NCI-H1092 (cell line): ENCODE measurements around the gene KLHL22.
"Not testable (repeated sequence)": the region's sequence is repeated elsewhere in the genome, so short reads cannot be mapped to it uniquely, and the experiment has no call there.

ENCODE experiments used
- DNase-seq: peaks from one replicate; lab custom pipeline; 2025; lab: John Stamatoyannopoulos, UW

Gene KLHL22

DNA sequence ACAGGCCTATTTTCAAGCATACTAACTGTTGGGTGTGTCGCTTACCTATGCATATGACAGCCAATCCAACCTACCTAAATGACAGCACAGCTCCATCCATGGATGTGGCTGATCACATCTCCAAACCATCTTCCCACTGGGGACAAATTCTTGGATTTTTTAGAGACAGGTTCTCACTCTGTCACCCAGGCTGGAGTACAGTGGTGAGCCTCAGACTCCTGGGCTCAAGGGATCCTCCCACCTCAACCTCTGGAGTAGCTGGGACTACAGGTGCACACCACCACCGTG, 76.0 kb downstream of the KLHL22 start:
- DNase-seq = no peak

DNA sequence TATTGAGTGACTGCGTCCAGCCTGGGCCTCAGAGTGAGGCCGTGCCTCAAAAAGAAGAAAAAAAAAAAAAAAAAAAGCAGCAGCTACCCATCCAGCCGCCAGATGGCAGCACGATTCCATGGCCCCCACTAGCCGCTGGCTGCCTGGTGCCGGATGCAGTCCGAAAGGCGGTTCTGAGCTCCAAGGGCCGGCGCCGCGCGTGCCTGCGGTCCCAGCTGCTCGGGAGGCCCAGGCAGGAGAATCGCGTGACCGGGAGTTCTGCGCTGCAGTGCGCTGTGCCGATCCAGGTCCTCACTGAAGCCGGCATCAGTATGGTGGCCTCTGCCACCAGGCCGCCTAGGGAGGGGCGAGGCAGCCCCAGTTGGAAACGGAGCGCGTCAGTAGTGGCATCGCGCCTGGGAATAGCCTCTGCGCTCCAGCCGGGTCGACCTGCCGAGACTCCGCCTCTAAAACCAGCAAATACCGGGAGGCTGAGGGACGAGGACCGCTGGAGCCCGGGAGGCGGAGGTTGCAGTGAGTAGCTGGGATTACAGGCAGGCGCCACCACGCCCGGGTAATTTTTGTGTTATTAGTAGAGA, 77.3 kb downstream of the KLHL22 start:
- peak; percentile 53 for DNase-seq

DNA sequence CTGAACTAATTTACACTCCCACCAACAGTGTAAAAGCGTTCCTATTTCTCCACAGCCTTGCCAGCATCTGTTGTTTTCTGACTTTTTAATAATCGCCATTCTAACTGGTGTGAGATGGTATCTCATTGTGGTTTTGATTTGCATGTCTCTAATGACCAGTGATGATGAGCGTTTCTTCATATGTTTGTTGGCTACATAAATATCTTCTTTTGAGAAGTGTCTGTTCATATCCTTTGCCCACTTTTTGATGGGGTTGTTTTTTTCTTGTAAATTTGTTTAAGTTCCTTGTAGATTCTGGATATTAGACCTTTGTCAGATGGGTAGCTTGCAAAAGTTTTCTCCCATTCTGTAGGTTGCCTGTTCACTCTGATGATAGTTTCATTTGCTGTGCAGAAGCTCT, 79.9 kb downstream of the KLHL22 start:
- DNase-seq = not testable (repeated sequence)

DNA sequence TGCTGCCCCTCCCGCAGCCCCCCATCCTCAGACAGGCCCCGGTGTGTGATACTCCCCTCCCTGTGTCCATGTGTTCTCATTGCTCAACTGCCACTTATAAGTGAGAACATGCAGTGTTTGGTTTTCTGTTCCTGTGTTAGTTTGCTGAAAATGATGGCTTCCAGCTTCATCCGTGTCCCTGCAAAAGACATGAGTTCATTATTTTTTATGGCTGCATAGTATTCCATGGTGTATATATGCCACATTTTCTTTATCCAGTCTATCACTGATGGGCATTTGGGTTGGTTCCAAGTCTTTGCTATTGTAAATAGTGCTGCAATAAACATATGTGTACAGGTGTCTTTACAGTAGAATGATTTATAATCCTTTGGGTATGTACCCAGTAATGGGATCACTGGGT, 80.4 kb downstream of the KLHL22 start:
- DNase-seq = not testable (repeated sequence)

DNA sequence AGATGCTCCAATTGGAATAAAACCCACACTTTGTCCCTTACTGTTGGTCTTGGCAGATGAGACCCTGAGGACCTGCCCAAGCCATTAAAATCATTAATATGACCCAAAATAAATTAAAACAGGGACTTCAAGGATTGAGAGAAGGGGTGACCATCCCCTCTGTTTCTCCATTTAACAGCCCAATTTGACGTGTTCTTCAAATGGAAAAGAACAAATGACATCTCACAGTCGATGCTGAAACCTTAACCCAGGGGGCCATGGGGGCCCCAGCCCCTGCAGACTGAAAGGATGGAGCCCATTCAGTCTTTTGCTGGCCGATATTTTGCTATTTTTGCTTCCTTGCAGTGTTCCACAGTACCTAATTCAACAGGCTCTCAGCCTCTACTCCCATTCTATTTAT, 81.1 kb downstream of the KLHL22 start:
- no peak for DNase-seq

DNA sequence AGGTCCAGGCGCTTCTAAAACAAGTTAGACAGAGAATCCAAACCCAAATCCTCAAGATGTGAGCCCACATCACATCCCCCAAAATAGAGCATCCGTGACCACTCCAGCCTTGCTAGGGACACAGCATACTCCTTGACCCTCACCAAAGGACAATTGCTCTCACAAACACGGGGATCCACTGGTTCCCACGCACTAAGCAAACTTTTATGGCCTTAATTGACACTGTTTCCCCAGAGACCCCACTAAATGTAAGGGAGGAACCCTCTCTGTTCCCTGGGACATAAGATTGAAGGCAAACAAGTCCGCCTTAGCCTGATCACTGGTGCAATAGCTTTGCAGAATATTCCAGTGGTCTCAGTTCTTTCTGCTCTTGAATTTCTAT, 81.5 kb downstream of the KLHL22 start:
- no peak for DNase-seq

DNA sequence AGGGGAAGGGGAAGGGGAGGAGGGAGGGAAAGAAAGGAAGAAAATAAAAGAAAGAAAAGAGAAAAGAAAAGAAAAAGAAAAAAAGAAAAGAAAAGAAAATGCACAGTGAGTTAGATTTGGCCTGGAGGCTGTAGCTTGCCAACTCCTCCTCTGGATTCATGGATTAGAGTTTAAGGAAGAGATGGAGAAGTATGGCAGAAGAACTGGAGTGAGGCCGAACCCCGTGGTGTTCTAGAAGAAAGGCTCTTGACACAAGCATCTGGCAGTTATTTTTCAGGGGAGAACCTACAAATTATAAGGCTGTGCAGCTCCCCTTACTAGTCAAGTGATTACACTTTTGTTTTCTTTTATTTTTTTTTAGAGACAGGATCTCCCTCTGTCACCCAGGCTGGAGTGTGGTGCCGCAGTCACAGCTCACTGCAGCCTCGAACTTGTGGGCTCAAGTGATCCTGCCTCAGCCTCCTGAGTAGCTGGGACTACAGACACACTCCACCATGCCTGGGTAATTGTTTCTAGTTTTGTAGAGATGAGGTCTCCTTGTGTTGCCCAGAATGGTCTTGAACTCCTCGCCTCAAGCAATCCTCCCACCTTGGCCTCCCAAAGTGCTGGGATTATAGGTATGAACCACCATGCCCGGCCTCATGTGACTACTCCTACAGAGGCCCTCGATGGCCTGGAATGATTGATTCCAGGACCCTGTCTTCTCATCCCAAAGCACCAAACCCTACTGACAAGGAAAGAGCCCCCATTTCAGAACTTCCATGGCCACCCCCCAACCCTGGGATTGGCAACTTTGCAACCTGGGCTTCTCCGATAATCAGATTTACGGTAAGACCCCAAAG, 82.2 kb downstream of the KLHL22 start:
- DNase-seq = no peak

DNA sequence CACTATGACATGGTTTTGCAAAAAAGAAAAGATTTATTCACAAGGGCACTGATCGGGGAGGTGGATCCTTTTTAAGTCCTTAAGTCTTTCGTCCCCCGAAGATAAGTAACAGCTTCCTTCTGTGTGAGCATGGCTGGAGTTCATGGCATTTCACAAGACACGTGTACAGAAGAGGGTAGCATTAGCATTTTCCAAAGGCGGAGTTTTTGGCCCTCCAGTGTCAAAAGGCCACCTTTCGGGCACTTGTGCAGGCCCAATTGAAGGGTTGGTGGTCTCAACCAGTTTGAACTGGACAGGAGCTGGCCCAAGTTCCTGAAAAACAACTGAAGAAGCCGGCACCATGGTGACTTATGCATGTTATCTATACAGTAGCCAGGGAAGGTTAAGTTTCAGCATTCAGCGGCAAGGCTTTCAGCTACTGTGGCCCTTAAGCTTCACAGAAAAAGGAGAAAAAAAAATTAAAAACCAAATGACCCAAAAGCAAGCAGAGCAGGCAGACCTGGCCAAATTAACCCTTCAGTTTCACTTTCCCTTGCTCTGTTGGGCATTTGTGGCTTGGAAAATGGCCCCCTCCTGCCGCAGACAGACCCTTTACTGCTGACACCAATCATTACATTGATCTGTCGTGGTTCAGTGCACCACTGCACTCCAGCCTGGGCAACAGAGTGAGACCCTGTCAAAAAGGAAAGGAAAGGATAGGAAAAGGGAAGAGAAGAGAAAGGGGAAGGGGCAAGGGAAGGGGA, 83.0 kb downstream of the KLHL22 start:
- DNase-seq = no peak

DNA sequence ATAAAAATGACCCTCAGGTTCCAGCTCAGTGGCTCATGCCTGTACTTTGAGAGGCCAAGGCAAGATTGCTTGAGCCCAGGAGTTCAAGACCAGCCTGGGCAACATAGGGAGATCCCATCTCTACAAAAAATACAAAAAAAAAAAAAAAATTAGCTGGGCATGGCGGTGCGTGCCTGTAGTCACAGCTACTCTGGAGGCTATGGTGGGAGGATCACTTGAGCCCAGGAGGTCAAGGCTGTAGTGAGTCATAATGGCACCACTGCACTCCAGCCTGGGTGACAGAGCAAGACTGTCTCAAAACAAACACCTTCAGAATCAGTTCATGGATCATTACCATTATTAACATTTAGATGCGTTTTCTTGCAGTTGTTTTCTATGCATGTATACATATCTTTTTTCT, 86.2 kb downstream of the KLHL22 start:
- not testable (repeated sequence) for DNase-seq

DNA sequence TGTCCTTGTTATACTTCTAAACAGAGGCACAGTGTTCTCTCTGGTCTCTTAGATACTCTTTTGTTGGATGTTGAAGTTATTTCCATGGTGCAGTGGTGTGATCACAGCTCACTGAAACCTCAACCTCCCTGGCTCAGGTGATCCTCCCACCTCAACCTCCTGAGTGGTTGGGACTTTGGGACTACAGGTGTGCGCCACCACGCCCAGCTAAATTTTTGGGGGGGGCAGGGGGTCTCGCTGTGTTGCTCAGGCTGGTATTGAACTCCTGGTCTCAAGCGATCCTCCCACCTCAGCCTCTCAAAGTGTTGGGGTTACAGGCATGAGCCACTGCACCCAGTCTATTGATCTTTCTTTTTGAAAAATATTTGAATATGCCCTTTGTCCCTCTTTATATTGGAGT, 86.7 kb downstream of the KLHL22 start:
- no peak for DNase-seq

DNA sequence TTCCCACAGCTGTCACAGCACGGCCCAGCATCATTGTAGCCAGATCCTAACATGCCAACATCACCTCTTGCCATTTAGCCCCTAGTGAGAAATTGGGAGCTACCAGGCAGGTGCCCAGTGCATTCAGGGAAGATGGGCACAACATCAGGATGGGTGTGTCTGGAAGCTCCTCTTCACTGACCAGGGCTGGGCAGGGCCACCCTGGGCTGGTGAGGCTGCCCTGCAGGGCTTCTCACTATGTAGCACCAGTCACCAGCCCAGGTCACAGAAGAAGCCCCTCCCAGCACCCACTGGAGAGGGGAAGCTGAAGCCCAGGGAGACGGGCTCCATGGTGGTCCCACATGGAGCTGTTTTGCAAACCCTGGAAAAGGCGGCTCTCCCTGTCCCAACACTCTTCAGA, 87.8 kb downstream of the KLHL22 start:
- DNase-seq = no peak

DNA sequence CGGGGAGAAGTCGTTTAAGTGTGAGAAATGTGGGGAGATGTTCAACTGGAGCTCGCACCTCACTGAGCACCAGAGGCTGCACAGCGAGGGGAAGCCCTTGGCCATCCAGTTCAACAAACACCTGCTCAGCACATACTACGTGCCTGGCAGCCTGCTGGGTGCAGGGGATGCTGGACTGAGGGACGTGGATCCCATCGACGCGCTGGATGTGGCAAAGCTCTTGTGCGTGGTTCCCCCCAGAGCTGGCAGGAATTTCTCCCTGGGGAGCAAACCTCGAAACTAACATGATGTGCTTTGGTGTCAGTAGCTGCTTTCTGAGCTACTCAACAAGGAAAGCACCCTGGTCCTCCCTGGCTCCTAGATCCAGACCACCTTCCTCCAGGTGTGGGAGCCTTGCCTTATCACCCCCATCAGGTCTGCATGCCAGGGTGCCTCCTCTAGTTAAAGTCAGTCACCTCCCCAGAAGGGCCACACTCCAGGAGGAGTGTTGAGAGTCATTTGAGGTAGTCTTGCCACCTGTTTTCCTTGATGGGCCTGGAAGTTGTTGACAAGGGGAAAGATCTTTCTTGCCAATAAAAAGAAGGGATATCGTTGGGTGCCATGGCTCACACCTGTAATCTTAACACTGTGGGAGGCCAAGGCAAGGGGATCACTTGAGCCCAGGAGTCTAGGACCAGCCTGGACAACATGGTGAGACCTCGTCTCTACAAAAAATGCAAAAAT, 88.7 kb downstream of the KLHL22 start:
- no peak for DNase-seq

DNA sequence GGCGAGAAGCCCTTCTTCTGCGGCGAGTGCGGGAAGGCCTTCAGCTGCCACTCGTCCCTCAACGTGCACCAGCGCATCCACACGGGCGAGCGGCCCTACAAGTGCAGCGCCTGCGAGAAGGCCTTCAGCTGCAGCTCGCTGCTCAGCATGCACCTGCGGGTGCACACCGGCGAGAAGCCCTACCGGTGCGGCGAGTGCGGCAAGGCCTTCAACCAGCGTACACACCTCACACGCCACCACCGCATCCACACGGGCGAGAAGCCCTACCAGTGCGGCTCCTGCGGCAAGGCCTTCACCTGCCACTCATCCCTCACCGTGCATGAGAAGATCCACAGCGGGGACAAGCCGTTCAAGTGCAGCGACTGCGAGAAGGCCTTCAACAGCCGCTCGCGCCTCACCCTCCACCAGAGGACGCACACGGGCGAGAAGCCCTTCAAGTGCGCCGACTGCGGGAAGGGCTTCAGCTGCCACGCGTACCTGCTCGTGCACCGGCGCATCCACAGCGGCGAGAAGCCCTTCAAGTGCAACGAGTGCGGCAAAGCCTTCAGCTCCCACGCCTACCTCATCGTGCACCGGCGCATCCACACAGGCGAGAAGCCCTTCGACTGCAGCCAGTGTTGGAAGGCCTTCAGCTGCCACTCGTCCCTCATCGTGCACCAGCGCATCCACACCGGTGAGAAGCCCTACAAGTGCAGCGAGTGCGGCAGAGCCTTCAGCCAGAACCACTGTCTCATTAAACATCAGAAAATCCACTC, 89.5 kb downstream of the KLHL22 start:
- DNase-seq = no peak

DNA sequence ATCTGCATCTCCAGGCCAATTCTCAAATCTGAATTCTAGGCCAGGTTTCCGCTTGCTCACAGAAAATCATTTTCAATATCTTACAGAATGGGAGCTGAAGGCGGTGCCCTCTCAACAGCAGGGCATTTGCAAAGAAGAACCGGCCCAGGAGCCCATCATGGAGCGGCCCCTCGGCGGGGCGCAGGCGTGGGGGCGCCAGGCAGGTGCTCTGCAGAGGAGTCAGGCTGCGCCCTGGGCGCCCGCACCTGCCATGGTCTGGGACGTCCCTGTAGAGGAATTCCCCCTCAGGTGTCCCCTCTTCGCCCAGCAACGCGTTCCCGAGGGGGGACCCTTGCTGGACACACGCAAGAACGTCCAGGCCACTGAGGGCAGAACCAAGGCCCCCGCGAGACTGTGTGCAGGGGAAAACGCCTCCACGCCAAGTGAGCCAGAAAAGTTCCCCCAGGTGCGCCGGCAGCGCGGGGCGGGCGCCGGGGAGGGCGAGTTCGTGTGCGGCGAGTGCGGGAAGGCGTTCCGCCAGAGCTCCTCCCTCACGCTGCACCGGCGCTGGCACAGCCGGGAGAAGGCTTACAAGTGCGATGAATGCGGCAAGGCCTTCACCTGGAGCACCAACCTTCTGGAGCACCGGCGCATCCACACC, 90.2 kb downstream of the KLHL22 start:
- DNase-seq = no peak

DNA sequence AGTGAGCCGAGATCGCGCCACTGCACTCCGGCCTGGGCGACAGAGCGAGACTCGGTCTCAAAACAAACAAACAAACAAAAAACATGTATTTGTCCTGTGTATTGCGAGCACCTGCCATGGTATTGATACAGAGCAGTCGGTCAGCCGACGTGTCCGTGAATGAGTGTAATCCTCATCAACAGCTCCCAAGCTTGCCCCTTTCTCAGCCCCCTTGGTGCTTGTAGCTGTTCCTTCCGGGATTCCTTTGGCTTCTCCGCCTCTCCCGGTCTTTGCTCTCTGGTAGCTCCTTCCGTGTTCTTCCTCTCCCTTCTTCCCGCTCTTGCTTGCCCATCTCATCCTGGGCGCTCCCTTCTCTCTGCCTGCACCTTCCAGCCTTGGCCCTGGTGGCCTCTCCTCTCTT, 90.7 kb downstream of the KLHL22 start:
- DNase-seq = no peak

DNA sequence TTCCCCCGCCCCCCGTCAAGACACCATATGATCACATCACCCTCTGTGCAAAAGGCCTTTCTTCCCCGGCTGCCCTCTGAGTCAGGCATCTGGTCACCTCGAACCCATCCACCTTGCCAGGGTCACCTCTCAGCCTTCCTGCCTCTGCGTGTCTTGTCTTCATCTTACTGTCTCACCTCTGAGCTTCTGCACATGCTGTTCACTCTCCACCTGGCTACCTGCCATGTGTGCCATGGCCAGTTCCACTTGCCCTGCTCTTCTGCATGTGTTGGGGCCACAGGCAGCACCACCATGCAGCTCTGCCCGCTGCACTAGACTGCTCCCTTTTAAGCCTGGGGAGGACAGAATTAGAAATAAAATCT, 91.8 kb downstream of the KLHL22 start:
- DNase-seq = no peak

DNA sequence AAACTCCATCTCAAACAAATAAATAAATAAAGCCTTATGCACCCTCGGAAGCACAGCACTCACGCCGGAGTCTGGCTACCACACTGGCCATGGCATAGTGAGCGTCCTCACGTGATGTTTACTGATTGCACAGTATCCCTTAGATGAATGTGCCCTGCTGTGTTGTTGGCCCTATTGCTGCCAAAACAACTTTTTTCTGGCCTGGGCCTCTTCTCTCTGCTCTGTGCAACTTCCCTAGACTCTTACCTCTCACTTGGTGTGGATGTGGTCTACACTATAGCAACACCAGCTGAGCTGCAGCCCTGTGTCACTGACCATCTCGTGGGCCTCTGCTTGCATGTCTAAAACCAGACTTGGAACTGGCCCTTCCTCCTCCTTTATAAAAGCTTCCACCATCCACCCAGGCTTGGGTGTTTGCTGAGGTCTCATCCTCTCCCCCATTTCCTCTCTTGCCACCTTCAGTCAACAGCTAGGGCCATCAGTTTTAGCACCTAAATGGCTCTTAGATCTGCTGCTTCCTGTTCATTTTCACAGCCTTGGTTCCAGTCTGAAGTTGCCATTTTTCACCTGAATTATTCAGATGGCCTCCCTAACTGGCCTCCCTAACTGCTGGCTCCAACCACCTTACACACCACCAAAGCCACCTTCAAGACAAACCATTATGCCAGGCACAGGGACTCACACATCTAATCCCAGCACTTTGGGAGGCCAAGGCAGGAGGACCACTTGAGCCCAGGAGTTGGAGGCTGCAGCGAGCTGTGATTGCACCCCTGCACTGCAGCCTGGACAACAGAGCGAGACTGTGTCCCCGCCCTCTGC, 92.4 kb downstream of the KLHL22 start:
- no peak for DNase-seq

DNA sequence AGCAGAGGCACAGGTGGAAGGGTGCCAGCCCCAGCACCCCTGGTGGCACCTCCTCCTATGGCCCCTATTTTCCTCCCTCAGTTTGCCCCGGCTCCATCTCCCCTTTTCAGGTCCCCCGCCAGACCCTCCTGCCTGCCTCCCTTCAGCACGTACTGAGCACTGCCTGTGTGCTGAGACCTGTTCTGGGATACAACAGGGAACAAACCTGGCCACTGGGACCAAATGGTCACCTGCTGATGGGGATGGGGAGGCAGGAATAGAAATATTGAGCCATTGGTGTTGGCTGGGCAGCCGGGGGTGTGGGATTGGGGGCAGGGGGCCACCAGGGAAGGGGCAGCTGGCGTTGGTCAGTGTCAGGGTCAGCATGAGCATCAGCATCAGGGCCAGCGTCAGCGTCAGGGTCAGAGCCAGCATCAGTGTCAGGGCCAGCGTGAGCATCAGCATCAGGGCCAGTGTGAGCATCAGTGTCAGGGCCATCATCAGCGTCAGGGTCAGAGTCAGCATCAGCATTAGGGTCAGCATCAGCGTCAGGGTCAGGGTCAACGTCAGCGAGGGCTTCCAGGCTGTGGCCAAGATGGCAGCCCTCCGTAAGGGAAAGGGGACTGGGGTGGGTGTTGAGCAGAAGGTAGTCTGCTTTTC, 94.1 kb downstream of the KLHL22 start:
- DNase-seq = no peak

DNA sequence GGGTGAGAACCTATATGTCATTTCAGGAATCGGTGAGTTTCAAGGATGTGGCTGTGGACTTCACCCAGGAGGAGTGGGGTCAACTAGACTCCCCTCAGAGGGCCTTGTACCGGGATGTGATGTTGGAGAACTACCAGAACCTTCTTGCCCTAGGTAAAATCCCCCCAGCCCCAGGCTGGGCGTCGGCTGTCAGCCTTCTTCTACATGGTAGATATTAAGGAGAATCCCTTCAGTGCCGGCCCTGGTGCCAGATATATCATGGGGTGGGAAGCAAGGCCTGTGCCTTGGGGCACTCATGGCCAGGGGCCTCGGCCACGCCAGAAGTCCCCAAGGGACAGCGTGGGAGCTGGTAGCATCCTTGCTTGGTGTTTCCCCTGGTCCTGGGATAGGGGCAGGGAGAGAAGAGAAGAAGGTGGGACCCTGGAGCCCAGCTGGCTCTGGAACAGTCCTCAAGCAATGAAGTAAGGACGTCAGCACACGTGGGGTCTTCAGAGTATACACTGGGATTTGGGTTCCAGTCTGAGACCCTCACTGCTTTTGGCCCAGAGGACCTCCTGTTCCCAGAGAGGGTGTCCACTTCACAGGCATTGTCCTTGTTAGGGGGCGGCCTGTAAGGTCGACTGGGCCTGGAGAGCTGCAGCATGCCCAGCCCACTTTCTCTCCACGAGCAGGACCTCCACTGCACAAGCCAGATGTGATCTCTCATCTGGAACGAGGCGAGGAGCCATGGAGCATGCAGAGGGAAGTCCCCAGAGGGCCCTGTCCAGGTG, 94.8 kb downstream of the KLHL22 start:
- DNase-seq = no peak
